CD4-positive, alpha-beta T cell (primary cell): ENCODE results near the gene ANGPTL2. TPM values are rescaled to one million over a fixed set of nuclear protein-coding genes. Genes with fewer than 3 reads are reported as not detected.
A peak's percentile ranks its signal among the peaks of the same experiment; 100 is the strongest.

ENCODE experiments used
- ATAC-seq: fragments of 200-7000 bp; cut with Tn5 transposase; one replicate; pipeline ENCODE4 v1.10.0; 2022; ENCODE audit warnings: mild to moderate bottlenecking; ENCODE audit not compliant: poor library complexity
- CTCF ChIA-PET: fragments of 350-600 bp; sonication (Branson Sonifier 250); formaldehyde crosslinking; loops from one replicate; lab custom pipeline; 2021; ENCODE audit warnings: antibody characterized with exemption, inconsistent platforms; lab: Charles Lee
- POLR2A ChIA-PET: fragments of 350-600 bp; sonication (Branson Sonifier 250); formaldehyde crosslinking; loops from one replicate; lab custom pipeline; 2021; ENCODE audit warnings: antibody characterized with exemption, inconsistent platforms; lab: Charles Lee
- DNase-seq, 14 experiments: peaks; one replicate each; pipeline ENCODE4 v3.0.0-alpha.2; 2013 to 2020; ENCODE audit warnings: mixed read lengths in 2 of 14
- H3K27ac ChIP-seq, 2 donors: one replicate each; pipeline versions ENCODE4 v1.5.1 to v1.7.0; 2013; ENCODE audit warnings: low read length in 2 of 2, low read depth in 1 of 2, mild to moderate bottlenecking in 1 of 2
- H3K27me3 ChIP-seq, 2 experiments: 1 replicate in 1 of 2; 2 replicates in 1 of 2; pipeline versions ENCODE4 v1.6.1 to v1.7.0; 2013; ENCODE audit warnings: low read length in 2 of 2, control low read depth in 1 of 2, mild to moderate bottlenecking in 1 of 2, moderate library complexity in 1 of 2; ENCODE audit not compliant: insufficient read depth in 2 of 2, control insufficient read depth in 1 of 2
- H3K36me3 ChIP-seq: one replicate; pipeline ENCODE4 v1.6.1; 2013; ENCODE audit warnings: low read length, control low read depth; ENCODE audit not compliant: insufficient read depth
- H3K4me1 ChIP-seq: one replicate; pipeline ENCODE4 v1.6.1; 2013; ENCODE audit warnings: low read length, control low read depth; ENCODE audit not compliant: insufficient read depth
- H3K4me3 ChIP-seq: one replicate; pipeline ENCODE4 v1.5.1; 2013; ENCODE audit warnings: mild to moderate bottlenecking, low read length, moderate library complexity
- H3K9me3 ChIP-seq, 2 experiments: 1 replicate in 1 of 2; 2 replicates in 1 of 2; pipeline versions ENCODE4 v1.6.1 to v1.7.0; 2013; ENCODE audit warnings: low read length in 2 of 2, mild to moderate bottlenecking in 2 of 2, control low read depth in 1 of 2, moderate library complexity in 1 of 2; ENCODE audit not compliant: control insufficient read depth in 1 of 2, insufficient read depth in 1 of 2
- H3K27ac Mint-ChIP-seq: one replicate; pipeline ENCODE4 v1.8.0; 2020; ENCODE audit warnings: mixed read lengths
- H3K27me3 Mint-ChIP-seq: one replicate; pipeline ENCODE4 v1.8.0; 2021; ENCODE audit warnings: mixed read lengths
- H3K36me3 Mint-ChIP-seq: one replicate; pipeline ENCODE4 v1.8.0; 2021; ENCODE audit warnings: low read depth, mixed read lengths
- H3K4me1 Mint-ChIP-seq: one replicate; pipeline ENCODE4 v1.8.0; 2021; ENCODE audit warnings: low read depth, mixed read lengths
- H3K4me3 Mint-ChIP-seq: one replicate; pipeline ENCODE4 v1.8.0; 2020; ENCODE audit warnings: mild to moderate bottlenecking, mixed read lengths
- H3K9me3 Mint-ChIP-seq: one replicate; pipeline ENCODE4 v1.8.0; 2020; ENCODE audit warnings: mixed read lengths
- CTCF ChIP-seq: fragments of 200-600 bp; IDR thresholded peaks from one replicate; pipeline ENCODE4 v1.8.0; 2022; ENCODE audit warnings: antibody characterized with exemption, mild to moderate bottlenecking
- intact Hi-C, 2 experiments: fragments of 100-400 bp; cut with DNase I in 1 of 2; cut with micrococcal nuclease in 1 of 2; formaldehyde crosslinking; loops; one replicate each; pipeline versions ENCODE4 v1.15.1 to v1.9.0; 2023 to 2025; cut with DNase I, micrococcal nuclease
- total RNA-seq, 174 experiments: library from RNA in 2 of 174; stranded (reverse) in 2 of 174; gene quantifications; one replicate each; pipeline ENCODE4 v1.2.3 and lab custom pipeline; 2021 to 2026

The ANGPTL2 gene
- total RNA-seq, 2 experiments from 2014 or later: not detected

- H3K27ac ChIP-seq: no peak overlapping the region
- Mint-ChIP-seq H3K4me3 (no peak overlapping the region), H3K27me3 (no peaks in the 10 kb centered on the region), H3K4me1 (no peaks in the 10 kb centered on the region), H3K9me3 (peaks cover 2% of the 10 kb centered on the region), H3K36me3 (no peaks in the 10 kb centered on the region), H3K27ac (no peak overlapping the region)
- CTCF ChIA-PET: no interaction called here
- no peak for DNase-seq
- H3K27me3 ChIP-seq: no peaks in the 10 kb centered on the region
- H3K4me1 ChIP-seq: no peaks in the 10 kb centered on the region
- H3K9me3 ChIP-seq: no peaks in the 10 kb centered on the region
- no peak overlapping the region for H3K4me3 ChIP-seq
- no peak for ATAC-seq
- no peak for TF ChIP-seq CTCF
- no peaks in the 10 kb centered on the region for H3K36me3 ChIP-seq
- POLR2A ChIA-PET: no interaction called here
- intact Hi-C loops: no loop called here
Observed at GRCh38 chr9:127143920-127144465, 21.6 kb upstream of the ANGPTL2 start.

- no peaks in the 10 kb centered on the region for H3K36me3 Mint-ChIP-seq
- intact Hi-C loops: no loop called here
- Histone ChIP-seq H3K9me3 (no peaks in the 10 kb centered on the region), H3K4me1 (no peaks in the 10 kb centered on the region), H3K27ac (no peak overlapping the region), H3K27me3 (no peaks in the 10 kb centered on the region), H3K36me3 (no peaks in the 10 kb centered on the region), H3K4me3 (no peak overlapping the region)
- ChIA-PET POLR2A (no interaction called here), CTCF (no interaction called here)
- H3K27me3 Mint-ChIP-seq: no peaks in the 10 kb centered on the region
- no peak overlapping the region for H3K4me3 Mint-ChIP-seq
- H3K9me3 Mint-ChIP-seq: peaks cover 2% of the 10 kb centered on the region
- DNase-seq (no peak), ATAC-seq (no peak)
- no peaks in the 10 kb centered on the region for H3K4me1 Mint-ChIP-seq
- H3K27ac Mint-ChIP-seq: no peak overlapping the region
- no peak for TF ChIP-seq CTCF
Observed at GRCh38 chr9:127142931-127143464, 20.6 kb upstream of the ANGPTL2 start.

GRCh38 chr9:127142291-127142690, 19.9 kb upstream of the ANGPTL2 start:
- ChIA-PET CTCF (no interaction called here), POLR2A (no interaction called here)
- peak in 1 of 14 experiments; percentile 4 for DNase-seq
- intact Hi-C loops: no loop called here
- no peaks in the 10 kb centered on the region for H3K27me3 Mint-ChIP-seq
- Histone ChIP-seq H3K36me3 (no peaks in the 10 kb centered on the region), H3K4me1 (no peaks in the 10 kb centered on the region), H3K27ac (no peak overlapping the region), H3K4me3 (no peak overlapping the region), H3K27me3 (no peaks in the 10 kb centered on the region), H3K9me3 (no peaks in the 10 kb centered on the region)
- TF ChIP-seq CTCF: no peak
- H3K9me3 Mint-ChIP-seq: peaks cover 2% of the 10 kb centered on the region
- H3K36me3 Mint-ChIP-seq: no peaks in the 10 kb centered on the region
- H3K4me3 Mint-ChIP-seq: no peak overlapping the region
- H3K27ac Mint-ChIP-seq: no peak overlapping the region
- ATAC-seq: no peak
- H3K4me1 Mint-ChIP-seq: no peaks in the 10 kb centered on the region
